PC-3 (cell line): ENCODE measurements around the gene RNF157. TPM values are rescaled to one million over a fixed set of nuclear protein-coding genes. Genes with fewer than 3 reads are reported as not detected.

ENCODE experiments used
- ATAC-seq: fragments of 200-7000 bp; cut with Tn5 transposase; 2 replicates; pipeline ENCODE4 v1.9.1; 2020; ENCODE audit warnings: mild to moderate bottlenecking, moderate library complexity
- BruUV-seq: library from RNA; stranded (reverse); fragments of 400-500 nt; replicated peaks from 2 replicates; lab custom pipeline; 2021; lab: Mats Ljungman, UMichigan
- CTCF ChIA-PET: fragments of 300-600 bp; sonication (Branson Sonifier 250); formaldehyde crosslinking; loops from one replicate; lab custom pipeline; 2022; ENCODE audit warnings: antibody characterized with exemption; lab: Charles Lee
- POLR2A ChIA-PET: fragments of 300-600 bp; sonication (Branson Sonifier 250); formaldehyde crosslinking; loops from one replicate; lab custom pipeline; 2022; ENCODE audit warnings: antibody characterized with exemption; ENCODE audit not compliant: unreplicated experiment; lab: Charles Lee
- DNase-seq: peaks from one replicate; pipeline ENCODE4 v3.0.0-alpha.2; 2015
- H2AFZ ChIP-seq: fragments of 300-600 bp; sonication (generic); 2 replicates; pipeline ENCODE4 v1.6.0; 2016; ENCODE audit warnings: antibody characterized with exemption, low read length
- H3F3A ChIP-seq: fragments of 300-600 bp; sonication (generic); one replicate; pipeline ENCODE4 v1.6.0; 2017; ENCODE audit warnings: antibody characterized with exemption, low read length, control low read depth, mild to moderate bottlenecking; ENCODE audit not compliant: unreplicated experiment
- H3K27ac ChIP-seq: fragments of 300-600 bp; sonication (generic); 2 replicates; pipeline ENCODE4 v1.5.1; 2016; ENCODE audit warnings: mild to moderate bottlenecking, low read length
- H3K27me3 ChIP-seq: fragments of 300-600 bp; sonication (generic); 2 replicates; pipeline ENCODE4 v1.6.1; 2016; ENCODE audit warnings: low read length, mixed read lengths
- H3K36me3 ChIP-seq: fragments of 300-600 bp; sonication (generic); 2 replicates; pipeline ENCODE4 v1.6.1; 2016; ENCODE audit warnings: low read depth, mixed run types, low read length, mixed read lengths
- H3K4me1 ChIP-seq: fragments of 300-600 bp; sonication (generic); 2 replicates; pipeline ENCODE4 v1.5.1; 2016; ENCODE audit warnings: low read length; ENCODE audit not compliant: insufficient read depth
- H3K4me2 ChIP-seq: fragments of 300-600 bp; sonication (generic); 2 replicates; pipeline ENCODE4 v1.6.0; 2016; ENCODE audit warnings: low read length
- H3K4me3 ChIP-seq: fragments of 300-600 bp; sonication (generic); 2 replicates; pipeline ENCODE4 v1.5.1; 2016; ENCODE audit warnings: mild to moderate bottlenecking, low read length, mixed read lengths
- H3K79me2 ChIP-seq: fragments of 300-600 bp; sonication (generic); 2 replicates; pipeline ENCODE4 v1.6.1; 2017; ENCODE audit warnings: low read length, mixed read lengths
- H3K9ac ChIP-seq: fragments of 300-600 bp; sonication (generic); 2 replicates; pipeline ENCODE4 v1.6.0; 2016; ENCODE audit warnings: mild to moderate bottlenecking, low read length
- H3K9me2 ChIP-seq: fragments of 300-600 bp; sonication (generic); replicated peaks from 2 replicates; pipeline ENCODE4 v1.6.1; 2016; ENCODE audit warnings: mixed run types, low read length, mixed read lengths
- H3K9me3 ChIP-seq: fragments of 300-600 bp; sonication (generic); 2 replicates; pipeline ENCODE4 v1.6.1; 2016; ENCODE audit warnings: low read length, mixed read lengths
- H4K20me1 ChIP-seq: fragments of 300-600 bp; sonication (generic); 2 replicates; pipeline ENCODE4 v1.6.1; 2016; ENCODE audit warnings: low read length, mixed read lengths
- EZH2 ChIP-seq: fragments of 300-600 bp; sonication (generic); IDR thresholded peaks from one replicate; pipeline ENCODE4 v1.6.1; 2017; ENCODE audit warnings: antibody characterized with exemption, mild to moderate bottlenecking, low read length; ENCODE audit not compliant: unreplicated experiment
- EZH2phosphoT487 ChIP-seq: fragments of 300-600 bp; sonication (generic); IDR thresholded peaks from 2 replicates; pipeline ENCODE4 v1.6.1; 2018; ENCODE audit warnings: mild to moderate bottlenecking, antibody characterized with exemption, low read length, borderline replicate concordance
- intact Hi-C: fragments of 100-400 bp; cut with micrococcal nuclease; formaldehyde crosslinking; loops from 2 replicates; pipeline ENCODE4 v1.9.0; 2023
- total RNA-seq: library from RNA; depleted of rRNA; stranded (reverse); fragments of >200 nt; gene quantifications from 2 replicates; pipeline ENCODE4 v1.2.3, GENCODE V29; 2014
- TF ChIP-seq, protein P1 (sequence below): fragments of 300-600 bp; sonication (generic); conservative IDR thresholded peaks from 2 replicates; pipeline ENCODE4 v1.5.1; 2017; ENCODE audit warnings: antibody characterized with exemption, low read depth, mild to moderate bottlenecking, low read length

Gene RNF157
- total RNA-seq, 1 experiment from 2014 or later, result 7.4 TPM

DNA sequence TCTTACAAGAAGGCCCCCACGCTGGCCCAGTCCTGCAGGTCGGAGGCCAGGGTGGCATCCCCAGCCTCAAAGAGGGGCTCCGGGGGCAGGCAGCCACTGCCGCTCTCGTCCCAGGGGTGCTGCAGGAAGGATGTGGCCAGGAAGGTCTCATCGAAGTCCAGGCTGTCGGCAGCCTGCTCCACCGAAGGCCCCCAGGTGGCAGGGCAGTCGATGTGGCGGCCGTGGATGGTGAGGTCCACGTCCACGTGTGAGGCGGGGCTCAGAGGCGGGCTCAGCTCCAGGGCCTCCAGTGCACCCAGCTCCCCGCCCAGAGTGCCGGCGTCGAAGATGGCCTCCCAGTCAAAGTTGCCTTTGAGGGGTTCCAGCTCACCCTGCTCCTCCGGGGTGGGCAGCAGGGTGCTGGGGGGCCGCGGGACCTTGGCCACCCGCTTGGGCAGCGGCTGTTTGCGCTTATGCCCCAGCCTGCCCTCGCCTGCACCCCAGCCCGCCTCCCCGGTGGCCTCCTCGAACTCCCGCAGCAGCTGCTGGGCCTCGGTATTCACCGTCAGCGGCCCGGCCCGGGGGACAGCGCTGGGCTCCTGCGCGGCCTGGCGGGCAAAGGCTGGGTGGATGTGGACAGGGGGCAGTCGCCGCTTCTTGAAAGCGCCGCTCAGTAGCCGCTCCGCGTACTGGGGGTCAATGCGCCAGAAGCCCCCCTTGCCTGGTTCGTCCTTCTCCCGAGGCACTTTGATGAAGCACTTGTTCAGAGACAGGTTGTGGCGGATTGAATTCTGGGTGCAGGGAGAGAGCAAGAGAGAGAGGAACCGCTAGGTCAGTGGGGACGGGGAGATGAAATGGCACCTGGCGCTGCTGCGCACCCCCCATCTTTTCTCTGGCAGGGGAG lies 102.7 kb downstream of the RNF157 start:
- Histone ChIP-seq H3K4me3 (no peak overlapping the region), H3F3A (no peaks in the 10 kb centered on the region), H3K4me1 (peaks cover 16% of the 10 kb centered on the region), H3K79me2 (no peaks in the 10 kb centered on the region), H3K4me2 (no peak overlapping the region), H3K9ac (no peak overlapping the region), H2AFZ (no peak overlapping the region), H3K36me3 (no peaks in the 10 kb centered on the region), H4K20me1 (no peaks in the 10 kb centered on the region), H3K27ac (no peak overlapping the region), H3K9me3 (no peaks in the 10 kb centered on the region), H3K9me2 (no peaks in the 10 kb centered on the region), H3K27me3 (no peaks in the 10 kb centered on the region)
- CTCF ChIA-PET, result no interaction called here
- ATAC-seq (no peak), DNase-seq (no peak)
- no peak for TF ChIP-seq EZH2
- TF ChIP-seq, protein P1, sequence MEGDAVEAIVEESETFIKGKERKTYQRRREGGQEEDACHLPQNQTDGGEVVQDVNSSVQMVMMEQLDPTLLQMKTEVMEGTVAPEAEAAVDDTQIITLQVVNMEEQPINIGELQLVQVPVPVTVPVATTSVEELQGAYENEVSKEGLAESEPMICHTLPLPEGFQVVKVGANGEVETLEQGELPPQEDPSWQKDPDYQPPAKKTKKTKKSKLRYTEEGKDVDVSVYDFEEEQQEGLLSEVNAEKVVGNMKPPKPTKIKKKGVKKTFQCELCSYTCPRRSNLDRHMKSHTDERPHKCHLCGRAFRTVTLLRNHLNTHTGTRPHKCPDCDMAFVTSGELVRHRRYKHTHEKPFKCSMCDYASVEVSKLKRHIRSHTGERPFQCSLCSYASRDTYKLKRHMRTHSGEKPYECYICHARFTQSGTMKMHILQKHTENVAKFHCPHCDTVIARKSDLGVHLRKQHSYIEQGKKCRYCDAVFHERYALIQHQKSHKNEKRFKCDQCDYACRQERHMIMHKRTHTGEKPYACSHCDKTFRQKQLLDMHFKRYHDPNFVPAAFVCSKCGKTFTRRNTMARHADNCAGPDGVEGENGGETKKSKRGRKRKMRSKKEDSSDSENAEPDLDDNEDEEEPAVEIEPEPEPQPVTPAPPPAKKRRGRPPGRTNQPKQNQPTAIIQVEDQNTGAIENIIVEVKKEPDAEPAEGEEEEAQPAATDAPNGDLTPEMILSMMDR, result no peak
- TF ChIP-seq EZH2phosphoT487, result no peak
- POLR2A ChIA-PET, result no interaction called here
- intact Hi-C loops, result no loop called here
- no TSS peak for BruUV-seq

DNA sequence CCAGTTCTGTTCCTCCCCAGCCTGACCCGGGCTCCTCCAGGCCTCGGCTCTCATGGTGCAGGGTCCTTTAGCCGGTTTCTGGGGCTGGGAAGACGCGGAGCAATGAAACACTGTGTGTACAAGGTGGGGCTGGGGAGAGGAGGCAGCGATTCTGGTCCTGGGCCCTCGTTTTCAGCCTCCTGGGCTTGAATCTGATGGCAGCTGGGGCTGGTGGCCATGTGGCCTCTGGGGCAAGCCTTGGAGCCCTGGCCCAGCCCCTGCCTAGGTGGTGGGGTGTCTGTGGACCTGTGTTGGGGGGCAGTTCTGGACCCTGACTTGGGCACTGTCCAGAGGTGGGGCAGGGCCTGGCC lies 103.3 kb downstream of the RNF157 start:
- Histone ChIP-seq H3K79me2 (no peaks in the 10 kb centered on the region), H3F3A (no peaks in the 10 kb centered on the region), H3K9me2 (no peaks in the 10 kb centered on the region), H2AFZ (no peak overlapping the region), H3K9me3 (no peaks in the 10 kb centered on the region), H3K4me3 (no peak overlapping the region), H4K20me1 (no peaks in the 10 kb centered on the region), H3K36me3 (no peaks in the 10 kb centered on the region), H3K27me3 (no peaks in the 10 kb centered on the region), H3K4me2 (no peak overlapping the region), H3K9ac (no peak overlapping the region), H3K27ac (no peak overlapping the region), H3K4me1 (peaks cover 21% of the 10 kb centered on the region)
- ATAC-seq (no peak), DNase-seq (no peak)
- CTCF ChIA-PET, result no interaction called here
- intact Hi-C loops, result no loop called here
- POLR2A ChIA-PET, result no interaction called here
- TF ChIP-seq, protein P1, result no peak
- TF ChIP-seq EZH2phosphoT487, result no peak
- TF ChIP-seq EZH2, result no peak
- no TSS peak for BruUV-seq
